OCI-LY3 (cell line): Measurements from ENCODE around the gene C1QL2.

Experiments
- H2AFZ ChIP-seq: fragments of 200-600, 300-600 bp; shearing (Covaris generic); 2 replicates; pipeline ENCODE4 v1.6.0; 2014; ENCODE audit warnings: antibody characterized with exemption, low read depth, low read length
- H3K27ac ChIP-seq: fragments of 200-600, 300-600 bp; sonication (generic); 2 replicates; pipeline ENCODE4 v1.5.1; 2014; ENCODE audit warnings: mild to moderate bottlenecking, low read length, moderate library complexity, mixed read lengths
- H3K27me3 ChIP-seq: fragments of 200-600, 300-600 bp; sonication (generic); 2 replicates; pipeline ENCODE4 v1.6.1; 2014; ENCODE audit warnings: low read depth, low read length, mixed read lengths
- H3K36me3 ChIP-seq: fragments of 200-600, 300-600 bp; sonication (generic); replicated peaks from 2 replicates; pipeline ENCODE3; 2014; ENCODE audit warnings: low read depth, low read length, mixed read lengths
- H3K4me1 ChIP-seq: fragments of 300-600, 200-600 bp; sonication (generic); 2 replicates; pipeline ENCODE4 v1.6.1; 2014; ENCODE audit warnings: low read length, mixed read lengths
- H3K4me2 ChIP-seq: fragments of 200-600, 300-600 bp; sonication (generic); 2 replicates; pipeline ENCODE4 v1.6.1; 2014; ENCODE audit warnings: low read length, mixed read lengths
- H3K4me3 ChIP-seq: fragments of 300-600, 200-600 bp; sonication (generic); 2 replicates; pipeline ENCODE4 v1.5.1; 2014; ENCODE audit warnings: antibody characterized with exemption, mild to moderate bottlenecking, low read length, moderate library complexity
- H3K79me2 ChIP-seq: fragments of 300-600, 200-600 bp; shearing (Covaris generic); 2 replicates; pipeline ENCODE4 v1.6.1; 2014; ENCODE audit warnings: mild to moderate bottlenecking, low read length, mixed read lengths
- H3K9ac ChIP-seq: fragments of 300-600, 200-600 bp; shearing (Covaris generic); 2 replicates; pipeline ENCODE4 v1.6.0; 2014; ENCODE audit warnings: mild to moderate bottlenecking, low read length, moderate library complexity
- H3K9me3 ChIP-seq: fragments of 200-600, 300-600 bp; shearing (Covaris generic); 2 replicates; pipeline ENCODE4 v1.6.1; 2014; ENCODE audit warnings: low read length, mixed read lengths; ENCODE audit not compliant: insufficient read depth
- H4K20me1 ChIP-seq: fragments of 200-600, 300-600 bp; sonication (generic); 2 replicates; pipeline ENCODE4 v1.6.1; 2016; ENCODE audit warnings: low read length, mixed read lengths; ENCODE audit not compliant: insufficient read depth
- EZH2phosphoT487 ChIP-seq: fragments of 200-600 bp; shearing (Covaris generic); IDR thresholded peaks from 2 replicates; pipeline ENCODE4 v1.6.1; 2018; ENCODE audit warnings: antibody characterized with exemption, mixed run types, low read depth
- TF ChIP-seq, protein P1 (sequence below): fragments of 200-600, 300-600 bp; sonication (generic); IDR thresholded peaks from 2 replicates; pipeline ENCODE4 v1.5.1; 2014; ENCODE audit warnings: antibody characterized with exemption, low read length, low read depth

C1QL2 gene

GRCh38 chr2:119179202-119179601 lies 20.7 kb upstream of the C1QL2 start:
- no peak overlapping the region for H3K9ac ChIP-seq
- H4K20me1 ChIP-seq, result no peaks in the 10 kb centered on the region
- H3K4me3 ChIP-seq, result no peak overlapping the region
- no peak overlapping the region for H2AFZ ChIP-seq
- H3K27me3 ChIP-seq, result no peaks in the 10 kb centered on the region
- H3K27ac ChIP-seq, result no peak overlapping the region
- H3K36me3 ChIP-seq, result no peaks in the 10 kb centered on the region
- H3K9me3 ChIP-seq, result no peaks in the 10 kb centered on the region
- no peak for TF ChIP-seq EZH2phosphoT487
- TF ChIP-seq, protein P1, sequence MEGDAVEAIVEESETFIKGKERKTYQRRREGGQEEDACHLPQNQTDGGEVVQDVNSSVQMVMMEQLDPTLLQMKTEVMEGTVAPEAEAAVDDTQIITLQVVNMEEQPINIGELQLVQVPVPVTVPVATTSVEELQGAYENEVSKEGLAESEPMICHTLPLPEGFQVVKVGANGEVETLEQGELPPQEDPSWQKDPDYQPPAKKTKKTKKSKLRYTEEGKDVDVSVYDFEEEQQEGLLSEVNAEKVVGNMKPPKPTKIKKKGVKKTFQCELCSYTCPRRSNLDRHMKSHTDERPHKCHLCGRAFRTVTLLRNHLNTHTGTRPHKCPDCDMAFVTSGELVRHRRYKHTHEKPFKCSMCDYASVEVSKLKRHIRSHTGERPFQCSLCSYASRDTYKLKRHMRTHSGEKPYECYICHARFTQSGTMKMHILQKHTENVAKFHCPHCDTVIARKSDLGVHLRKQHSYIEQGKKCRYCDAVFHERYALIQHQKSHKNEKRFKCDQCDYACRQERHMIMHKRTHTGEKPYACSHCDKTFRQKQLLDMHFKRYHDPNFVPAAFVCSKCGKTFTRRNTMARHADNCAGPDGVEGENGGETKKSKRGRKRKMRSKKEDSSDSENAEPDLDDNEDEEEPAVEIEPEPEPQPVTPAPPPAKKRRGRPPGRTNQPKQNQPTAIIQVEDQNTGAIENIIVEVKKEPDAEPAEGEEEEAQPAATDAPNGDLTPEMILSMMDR, result no peak
- H3K79me2 ChIP-seq, result no peaks in the 10 kb centered on the region
- no peak overlapping the region for H3K4me2 ChIP-seq
- no peaks in the 10 kb centered on the region for H3K4me1 ChIP-seq

DNA sequence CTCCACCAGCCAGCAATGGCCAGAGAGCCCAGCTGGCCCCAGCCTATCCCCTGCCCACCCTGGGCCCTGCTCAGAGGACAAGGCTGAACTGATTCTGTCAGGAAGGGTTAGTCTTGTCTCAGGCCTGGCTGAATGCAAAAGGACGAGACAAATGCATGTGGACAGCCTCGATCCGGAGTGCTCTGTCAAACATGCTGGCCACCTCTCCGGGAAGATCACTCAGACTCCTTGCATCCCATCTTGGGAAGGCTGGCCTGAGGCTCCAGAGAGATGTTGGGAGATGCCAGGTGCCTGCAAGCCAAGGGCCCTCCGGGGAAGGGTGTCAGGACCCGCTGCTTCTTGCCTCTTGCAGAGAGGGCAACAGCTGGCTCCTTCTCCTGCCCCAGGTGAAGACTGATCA lies 20.2 kb upstream of the C1QL2 start:
- Histone ChIP-seq H3K27ac (no peak overlapping the region), H3K9ac (no peak overlapping the region), H3K4me3 (no peak overlapping the region), H3K79me2 (no peaks in the 10 kb centered on the region), H3K36me3 (no peaks in the 10 kb centered on the region), H3K4me1 (no peaks in the 10 kb centered on the region), H3K9me3 (no peaks in the 10 kb centered on the region), H4K20me1 (no peaks in the 10 kb centered on the region), H3K4me2 (no peak overlapping the region), H3K27me3 (no peaks in the 10 kb centered on the region), H2AFZ (no peak overlapping the region)
- no peak for TF ChIP-seq EZH2phosphoT487
- TF ChIP-seq, protein P1, result no peak

DNA sequence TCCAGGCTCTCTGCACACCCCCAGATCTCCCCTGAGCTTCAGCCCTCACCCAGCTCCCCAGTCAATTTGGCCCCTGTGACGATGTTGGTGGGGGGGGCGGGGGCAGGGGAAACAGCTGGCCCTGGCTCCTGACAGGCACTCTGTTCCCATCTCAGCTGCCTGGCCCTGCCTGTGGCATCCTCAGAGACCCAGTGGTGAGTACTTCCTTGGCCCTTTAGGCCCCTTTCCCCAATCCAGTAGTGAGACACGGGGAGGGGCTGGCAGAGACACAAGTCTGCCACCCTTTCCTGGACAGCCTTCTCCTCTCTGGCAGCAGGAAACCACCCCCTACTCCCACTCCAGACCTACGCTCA lies 19.3 kb upstream of the C1QL2 start:
- H3K9me3 ChIP-seq, result no peaks in the 10 kb centered on the region
- no peak for TF ChIP-seq EZH2phosphoT487
- TF ChIP-seq, protein P1, result no peak
- H3K79me2 ChIP-seq, result no peaks in the 10 kb centered on the region
- H4K20me1 ChIP-seq, result no peaks in the 10 kb centered on the region
- no peaks in the 10 kb centered on the region for H3K36me3 ChIP-seq
- H3K4me1 ChIP-seq, result no peaks in the 10 kb centered on the region
- H2AFZ ChIP-seq, result no peak overlapping the region
- H3K4me3 ChIP-seq, result no peak overlapping the region
- no peak overlapping the region for H3K4me2 ChIP-seq
- no peak overlapping the region for H3K9ac ChIP-seq
- no peaks in the 10 kb centered on the region for H3K27me3 ChIP-seq
- no peak overlapping the region for H3K27ac ChIP-seq

DNA sequence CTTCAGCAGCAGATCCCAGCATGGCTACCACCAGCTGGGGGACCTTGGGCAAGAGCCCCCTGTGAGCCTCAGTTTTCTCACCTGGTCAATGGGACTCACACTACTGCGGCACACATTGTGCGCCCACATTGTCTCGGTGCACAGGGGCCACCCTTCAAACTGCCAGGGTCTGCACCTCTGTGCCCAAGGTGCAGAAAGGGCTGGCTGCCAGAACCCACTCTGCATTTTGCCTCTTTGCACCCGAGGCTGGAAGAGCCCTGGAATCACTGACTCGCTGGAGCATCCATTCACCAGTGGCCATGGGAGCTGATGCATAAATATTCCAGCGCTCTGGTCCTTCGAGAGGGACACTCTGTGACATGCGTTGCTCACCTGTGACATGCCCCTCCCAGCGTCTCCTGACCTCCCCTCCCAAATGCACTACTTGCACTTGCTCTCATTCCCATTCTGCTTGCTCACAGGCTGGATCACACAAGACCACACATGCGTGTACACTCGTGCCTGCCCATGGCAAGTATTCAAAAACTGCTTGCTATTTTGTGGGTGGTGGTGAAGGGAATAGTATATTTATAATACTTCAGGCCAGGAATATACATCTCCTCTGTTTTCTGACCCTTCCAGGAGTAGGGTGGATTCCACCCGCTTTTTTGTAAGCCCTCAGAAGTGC lies 18.8 kb upstream of the C1QL2 start:
- H2AFZ ChIP-seq, result no peak overlapping the region

More for the DNA sequence above, 18.8 kb upstream of the C1QL2 start:
- H3K9me3 ChIP-seq, result no peaks in the 10 kb centered on the region
- no peak overlapping the region for H3K27ac ChIP-seq
- no peak overlapping the region for H3K4me3 ChIP-seq
- H3K27me3 ChIP-seq, result no peaks in the 10 kb centered on the region
- H3K79me2 ChIP-seq, result no peaks in the 10 kb centered on the region
- H3K36me3 ChIP-seq, result no peaks in the 10 kb centered on the region
- H3K4me1 ChIP-seq, result no peaks in the 10 kb centered on the region
- no peaks in the 10 kb centered on the region for H4K20me1 ChIP-seq
- no peak overlapping the region for H3K4me2 ChIP-seq
- H3K9ac ChIP-seq, result no peak overlapping the region
- TF ChIP-seq EZH2phosphoT487, result no peak
- TF ChIP-seq, protein P1, result no peak
